HepG2 (cell line): ENCODE measurements around the gene DDT. TPM values are rescaled to one million over a fixed set of nuclear protein-coding genes. Genes with fewer than 3 reads are reported as not detected.

Source experiments
- ATF7-NPFF ChIP-seq: sonication (generic); formaldehyde crosslinking; IDR thresholded peaks from 2 replicates; pipeline ENCODE4 v1.8.1; 2023; ENCODE audit warnings: mild to moderate bottlenecking, low read depth, missing genetic modification reagents, moderate library complexity
- BRD4 ChIP-seq: sonication (generic); formaldehyde crosslinking; IDR thresholded peaks from 2 replicates; pipeline ENCODE4 v1.4.0; 2020; ENCODE audit warnings: missing genetic modification reagents
- GMEB1 ChIP-seq: sonication (generic); formaldehyde crosslinking; IDR thresholded peaks from 2 replicates; pipeline ENCODE4 v1.5.1; 2020; ENCODE audit warnings: missing genetic modification reagents, mild to moderate bottlenecking, borderline replicate concordance
- HMG20A ChIP-seq: IDR thresholded peaks from 2 replicates; pipeline ENCODE4 v1.6.1; 2016; ENCODE audit warnings: borderline replicate concordance
- HMG20B ChIP-seq: conservative IDR thresholded peaks from 2 replicates; pipeline ENCODE4 v1.6.1; 2016; ENCODE audit warnings: missing genetic modification reagents, missing compliant biosample characterization
- HNRNPL ChIP-seq: fragments of 200-400 bp; formaldehyde crosslinking; IDR thresholded peaks from 2 replicates; pipeline ENCODE4 v1.6.1; 2017; ENCODE audit warnings: mild to moderate bottlenecking, low read depth, low read length
- IKZF1 ChIP-seq: fragments of 450-650 bp; IDR thresholded peaks from 2 replicates; pipeline ENCODE4 v1.7.1; 2016
- KDM3A ChIP-seq: IDR thresholded peaks from 2 replicates; pipeline ENCODE4 v1.6.1; 2018; ENCODE audit warnings: low read depth, missing compliant biosample characterization
- NCOA1 ChIP-seq: sonication (generic); formaldehyde crosslinking; IDR thresholded peaks from 2 replicates; pipeline ENCODE4 v1.9.0; 2021; ENCODE audit warnings: missing genetic modification reagents
- NFYC ChIP-seq: IDR thresholded peaks from 2 replicates; pipeline ENCODE4 v1.6.1; 2016; ENCODE audit warnings: missing genetic modification reagents, missing compliant biosample characterization
- PAF1 ChIP-seq: IDR thresholded peaks from 2 replicates; pipeline ENCODE4 v1.6.1; 2016; ENCODE audit warnings: missing genetic modification reagents, missing compliant biosample characterization
- RAD51 ChIP-seq: fragments of 450-650 bp; IDR thresholded peaks from 2 replicates; pipeline ENCODE4 v1.6.1; 2016; ENCODE audit warnings: borderline replicate concordance
- RARG ChIP-seq: sonication (generic); formaldehyde crosslinking; IDR thresholded peaks from 2 replicates; pipeline ENCODE4 v1.4.0; 2020; ENCODE audit warnings: low read depth, mild to moderate bottlenecking, missing genetic modification reagents
- REL ChIP-seq: sonication (generic); formaldehyde crosslinking; conservative IDR thresholded peaks from 2 replicates; pipeline ENCODE4 v1.8.0; 2022; ENCODE audit warnings: mild to moderate bottlenecking, missing genetic modification reagents, moderate library complexity
- RNF2 ChIP-seq: fragments of 450-650 bp; conservative IDR thresholded peaks from 2 replicates; pipeline ENCODE4 v1.6.1; 2016; ENCODE audit warnings: low read depth
- SAP130 ChIP-seq: IDR thresholded peaks from 2 replicates; pipeline ENCODE4 v1.6.1; 2016; ENCODE audit warnings: low read depth
- STAT6 ChIP-seq: sonication (generic); formaldehyde crosslinking; IDR thresholded peaks from 2 replicates; pipeline ENCODE4 v1.4.0; 2020; ENCODE audit warnings: missing genetic modification reagents, mild to moderate bottlenecking, borderline replicate concordance
- TARDBP ChIP-seq: sonication (generic); formaldehyde crosslinking; IDR thresholded peaks from 2 replicates; pipeline ENCODE4 v1.8.0; 2022; ENCODE audit warnings: mild to moderate bottlenecking, missing genetic modification reagents
- TBL1XR1 ChIP-seq: fragments of 150-350 bp; IDR thresholded peaks from 2 replicates; pipeline ENCODE4 v1.6.1; 2014; ENCODE audit warnings: borderline replicate concordance, low read length; ENCODE audit not compliant: partially characterized antibody
- TEAD2 ChIP-seq: sonication (generic); formaldehyde crosslinking; IDR thresholded peaks from 2 replicates; pipeline ENCODE4 v1.9.0; 2021; ENCODE audit warnings: missing genetic modification reagents
- ZBTB7B ChIP-seq: sonication (generic); formaldehyde crosslinking; IDR thresholded peaks from 2 replicates; pipeline ENCODE4 v1.4.0; 2020; ENCODE audit warnings: missing genetic modification reagents
- ZBTB8A ChIP-seq: sonication (generic); formaldehyde crosslinking; IDR thresholded peaks from 2 replicates; pipeline ENCODE4 v1.4.0; 2020; ENCODE audit warnings: mild to moderate bottlenecking, low read depth, missing genetic modification reagents, borderline replicate concordance
- ZNF17 ChIP-seq: sonication (generic); formaldehyde crosslinking; IDR thresholded peaks from 2 replicates; pipeline ENCODE4 v1.5.0; 2020; ENCODE audit warnings: mild to moderate bottlenecking, missing genetic modification reagents
- ZNF263 ChIP-seq: sonication (generic); formaldehyde crosslinking; IDR thresholded peaks from 2 replicates; pipeline ENCODE4 v1.4.0; 2020; ENCODE audit warnings: missing genetic modification reagents
- ZNF282 ChIP-seq: fragments of 450-650 bp; IDR thresholded peaks from 2 replicates; pipeline ENCODE4 v1.6.1; 2018; ENCODE audit not compliant: partially characterized antibody
- ZNF468 ChIP-seq: sonication (generic); formaldehyde crosslinking; IDR thresholded peaks from 2 replicates; pipeline ENCODE4 v1.8.0; 2022; ENCODE audit warnings: mild to moderate bottlenecking, moderate library complexity, missing genetic modification reagents
- ZNF605 ChIP-seq: sonication (generic); formaldehyde crosslinking; IDR thresholded peaks from 2 replicates; pipeline ENCODE4 v1.8.0; 2022; ENCODE audit warnings: mild to moderate bottlenecking, missing genetic modification reagents
- ZNF766 ChIP-seq: sonication (generic); formaldehyde crosslinking; IDR thresholded peaks from 2 replicates; pipeline ENCODE4 v1.5.0; 2020; ENCODE audit warnings: missing genetic modification reagents, borderline replicate concordance
- ZNF775 ChIP-seq: sonication (generic); formaldehyde crosslinking; IDR thresholded peaks from 2 replicates; pipeline ENCODE4 v1.4.0; 2020; ENCODE audit warnings: missing genetic modification reagents, mild to moderate bottlenecking, moderate library complexity, borderline replicate concordance
- ZSCAN31 ChIP-seq: sonication (generic); formaldehyde crosslinking; IDR thresholded peaks from 2 replicates; pipeline ENCODE4 v1.5.0; 2020; ENCODE audit warnings: low read depth, mild to moderate bottlenecking, missing genetic modification reagents
- polyA plus RNA-seq, 8 experiments: library from polyadenylated mRNA; depleted of rRNA in 3 of 8; stranded (reverse) in 7 of 8; unstranded in 1 of 8; fragments of >200 nt; fragmentation: Illumina TruSeq in 4 of 8; extraction: Trizol in 4 of 8; gene quantifications; 2 replicates each; pipeline versions ENCODE4 v1.2.1 to v1.2.3, GENCODE V29; 2011 to 2016; ENCODE audit warnings: low read depth in 4 of 8, missing spikeins in 1 of 8, mixed read lengths in 1 of 8; ENCODE audit not compliant: insufficient read depth in 1 of 8
- total RNA-seq, 5 experiments: library from RNA; depleted of rRNA; stranded (reverse); fragments of >200 nt; fragmentation: Illumina TruSeq; extraction: Trizol; gene quantifications; 2 replicates each; pipeline ENCODE4 v1.2.3, GENCODE V29; 2016; ENCODE audit warnings: low read depth in 1 of 5

The DDT gene
- total and polyA plus RNA-seq, 2 of the 13 experiments (the other 11 are each of a cell fraction or from before 2014, with no cell fraction given), result 143 to 181 TPM

- peak; percentile 66 for TF ChIP-seq HNRNPL
- TF ChIP-seq TBL1XR1, result no peak
- no peak for TF ChIP-seq ATF7-NPFF (CRISPR knock-in tag)
- TF ChIP-seq NCOA1, result no peak
- TF ChIP-seq PAF1 (CRISPR knock-in tag), result no peak
- peak; percentile 62; the same call in 1 of the 2 replicates for TF ChIP-seq HMG20B (CRISPR knock-in tag)
- TF ChIP-seq TEAD2 (CRISPR knock-in tag), result no peak
- no peak for TF ChIP-seq IKZF1
- TF ChIP-seq TARDBP (CRISPR knock-in tag), result no peak
- no peak for TF ChIP-seq GMEB1 (CRISPR knock-in tag)
- no peak for TF ChIP-seq KDM3A (CRISPR knock-in tag)
- no peak for TF ChIP-seq RARG (CRISPR knock-in tag)
- 0 out of 2 replicates have a peak, but pooled peaks have one; percentile 19 for TF ChIP-seq BRD4 (CRISPR knock-in tag)
- 0 out of 2 replicates have a peak, but pooled peaks have one; percentile 16 for TF ChIP-seq ZNF263 (CRISPR knock-in tag)
- TF ChIP-seq ZNF766, result no peak
- no peak for TF ChIP-seq ZNF775 (CRISPR knock-in tag)
- TF ChIP-seq ZNF605, result no peak
- no peak for TF ChIP-seq RAD51
- TF ChIP-seq ZBTB8A (CRISPR knock-in tag), result no peak
- TF ChIP-seq ZSCAN31 (CRISPR knock-in tag), result peak; percentile 48; the same call in 1 of the 2 replicates
- TF ChIP-seq ZBTB7B, result peak; percentile 95
- TF ChIP-seq RNF2, result no peak
- no peak; the same call in 1 of the 2 replicates for TF ChIP-seq STAT6 (CRISPR knock-in tag)
- peak; percentile 75 for TF ChIP-seq NFYC (CRISPR knock-in tag)
- peak; percentile 75 for TF ChIP-seq HMG20A (CRISPR knock-in tag)
- TF ChIP-seq ZNF468, result no peak
- TF ChIP-seq SAP130, result peak; percentile 30; the same call in 1 of the 2 replicates
- TF ChIP-seq ZNF17 (CRISPR knock-in tag), result no peak
- TF ChIP-seq REL (CRISPR knock-in tag), result no peak
- TF ChIP-seq ZNF282, result no peak
Measured at GRCh38 chr22:24009227-24010017, 35.2 kb upstream of the DDT start (continued).
